CD4-positive, alpha-beta T cell treated with Interleukin-1 beta for 1 hour (primary cell): ENCODE data around the gene GGN.
"Not testable (repeated sequence)": the region's sequence is repeated elsewhere in the genome, so short reads cannot be mapped to it uniquely, and the experiment has no call there.

ENCODE experiments used
- DNase-seq, 2 donors: peaks; one replicate each; pipeline ENCODE4 v3.0.0-alpha.2; 2020 to 2022

Gene GGN

DNA sequence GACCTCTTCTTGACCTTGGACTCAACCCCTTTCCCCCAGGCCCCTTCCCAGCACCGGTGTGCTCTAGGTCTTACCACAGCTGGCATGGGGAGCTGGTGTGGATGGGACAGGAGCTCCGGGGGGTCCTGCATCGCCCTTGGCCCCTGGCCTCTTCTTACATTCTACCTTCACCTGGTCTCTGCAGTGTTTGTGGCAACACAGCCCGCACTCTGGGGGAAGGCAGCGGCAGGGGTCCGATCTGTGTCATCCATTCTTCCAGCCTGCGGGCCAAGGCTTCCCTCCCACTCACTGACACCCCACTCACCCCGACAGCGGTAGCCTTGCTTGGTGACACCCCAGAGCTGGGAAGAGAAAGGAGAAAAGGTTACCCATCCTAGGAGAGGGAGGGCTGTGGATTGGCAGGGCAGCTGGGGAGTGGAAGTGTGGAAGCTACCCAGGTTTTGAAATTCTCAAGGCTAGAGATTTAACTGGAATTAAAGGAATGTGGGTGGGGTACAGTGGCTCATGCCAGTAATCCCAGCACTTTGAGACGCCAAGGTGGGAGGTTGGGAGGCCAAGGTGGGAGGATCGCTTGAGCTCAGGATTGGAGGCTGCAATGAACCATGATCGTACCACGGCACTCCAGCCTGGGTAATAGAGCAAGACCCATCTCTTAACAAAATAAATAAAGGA is 23.3 kb upstream of the GGN start:
- DNase-seq = no peak

DNA sequence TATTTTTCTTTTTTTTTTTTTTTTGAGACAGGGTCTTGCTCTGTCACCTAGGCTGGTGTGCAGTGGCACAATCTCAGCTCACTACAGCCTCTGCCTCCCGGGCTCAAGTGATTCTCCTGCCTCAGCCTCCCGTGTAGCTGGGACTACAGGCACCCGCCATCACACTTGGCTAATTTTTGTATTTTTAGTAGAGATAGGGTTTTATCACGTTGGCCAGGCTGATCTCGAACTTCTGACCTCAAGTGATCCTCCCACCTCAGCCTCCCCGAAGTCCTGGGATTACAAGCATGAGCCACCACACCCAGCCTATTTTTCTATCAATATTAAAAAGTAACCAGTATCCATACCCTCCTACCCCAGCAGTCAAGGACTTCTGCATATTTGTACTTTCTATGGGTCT is 22.6 kb upstream of the GGN start:
- DNase-seq = not testable (repeated sequence)

DNA sequence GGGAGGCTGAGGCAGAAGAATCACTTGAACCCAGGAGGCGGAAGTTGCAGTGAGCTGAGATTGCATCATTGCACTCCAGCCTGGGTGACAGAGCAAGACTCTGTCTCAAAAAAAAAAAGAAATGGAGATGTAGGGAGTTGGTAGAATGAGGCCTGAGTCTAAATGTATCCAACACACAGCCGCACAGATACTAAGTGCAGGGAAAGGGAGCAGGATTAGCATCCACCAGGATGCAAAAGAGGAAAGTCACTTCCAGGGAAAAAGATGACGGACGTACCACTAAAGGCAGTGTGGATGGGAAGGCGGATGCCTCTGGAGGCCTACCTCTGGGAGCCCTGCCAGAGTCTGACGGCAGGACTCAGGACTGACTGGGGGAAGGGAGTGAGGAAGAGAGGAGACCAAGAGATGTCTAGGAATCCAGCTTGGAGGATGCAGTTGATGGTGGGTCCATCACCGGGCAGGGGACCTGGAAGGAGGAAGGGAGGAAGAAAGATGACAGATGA is 21.8 kb upstream of the GGN start:
- DNase-seq = no peak

- no peak for DNase-seq
Observed at GRCh38 chr19:38405276-38405675, 17.4 kb upstream of the GGN start.

DNA sequence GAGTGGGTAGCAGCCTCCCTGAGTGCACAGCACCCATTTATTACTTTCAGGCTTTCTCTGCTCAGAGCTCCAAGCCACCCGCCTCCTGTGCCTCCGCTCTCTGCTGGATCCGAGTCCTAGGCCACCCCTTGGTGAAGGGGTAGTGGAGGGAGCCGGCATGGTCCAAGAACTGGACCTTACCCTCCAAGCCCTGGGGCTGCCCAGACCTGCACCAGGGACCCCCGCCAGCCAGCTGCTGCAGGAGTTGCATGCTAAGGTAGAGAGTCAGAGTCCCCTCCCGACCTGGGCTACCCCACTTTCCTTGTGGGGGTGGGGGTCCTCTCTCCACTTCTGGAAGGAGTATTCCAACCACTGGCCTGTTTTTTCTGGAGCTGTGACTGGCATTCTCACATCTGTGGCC is 17.0 kb upstream of the GGN start:
- DNase-seq = no peak

DNA sequence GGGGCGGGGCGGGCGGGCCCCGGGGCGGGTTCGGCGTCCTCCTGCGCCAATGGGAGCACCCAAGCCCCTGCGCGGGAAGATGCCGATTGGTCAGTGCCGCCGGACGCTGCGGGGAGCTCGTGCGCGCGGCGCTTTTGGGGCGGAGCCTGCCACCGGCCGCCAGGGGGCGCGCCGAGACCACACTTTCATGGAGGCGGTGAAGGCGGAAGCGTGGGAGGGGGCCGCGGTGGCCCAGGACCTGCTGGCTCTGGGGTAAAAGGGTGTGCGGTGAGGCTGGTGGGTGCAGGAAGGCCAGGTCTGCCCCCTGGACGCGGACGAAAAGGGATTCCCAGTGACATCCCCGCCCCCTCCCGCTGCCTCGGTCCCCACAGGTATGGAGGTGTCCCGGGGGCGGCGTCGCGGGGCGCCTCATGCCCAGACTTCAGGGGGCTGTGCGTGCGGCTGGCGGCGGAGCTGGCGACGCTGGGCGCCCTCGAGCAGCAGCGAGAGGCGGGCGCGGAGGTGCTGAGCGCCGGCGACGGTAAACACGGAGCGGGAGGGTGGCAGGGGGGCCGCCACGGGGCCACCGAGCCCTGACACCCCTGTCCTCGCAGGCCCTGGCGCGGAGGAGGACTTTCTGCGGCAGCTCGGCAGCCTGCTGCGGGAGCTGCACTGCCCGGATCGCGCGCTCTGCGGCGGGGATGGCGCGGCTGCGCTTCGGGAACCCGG is 15.3 kb upstream of the GGN start, which contains the start of gene FAM98C:
FAM98C (plus strand) TSS at position 127 of the 708 bp plus-strand sequence; CDS start at position 188, 61 bp downstream.
- DNase-seq = peak; percentile 98 to 99

GRCh38 chr19:38402623-38402966 is 14.8 kb upstream of the GGN start:
- DNase-seq = no peak

DNA sequence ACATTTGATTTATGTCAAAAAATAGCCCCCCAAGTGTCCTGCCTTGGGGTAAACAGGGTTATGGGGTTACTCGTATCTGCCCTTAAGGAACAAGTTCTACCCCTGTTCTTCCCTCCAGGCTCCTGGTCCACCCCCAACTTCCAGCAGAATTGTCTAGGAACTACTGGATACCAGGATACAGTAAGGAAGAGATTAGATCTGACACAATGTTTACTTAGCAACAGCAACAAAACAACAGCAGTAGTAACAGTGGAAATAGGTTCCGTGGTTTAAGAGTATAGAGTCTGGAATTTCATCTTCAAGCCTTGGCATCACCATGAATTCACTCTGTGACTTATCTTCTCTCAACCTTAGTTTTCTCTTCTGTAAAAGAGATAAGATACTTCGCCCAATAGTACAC is 13.3 kb upstream of the GGN start:
- DNase-seq = no peak

DNA sequence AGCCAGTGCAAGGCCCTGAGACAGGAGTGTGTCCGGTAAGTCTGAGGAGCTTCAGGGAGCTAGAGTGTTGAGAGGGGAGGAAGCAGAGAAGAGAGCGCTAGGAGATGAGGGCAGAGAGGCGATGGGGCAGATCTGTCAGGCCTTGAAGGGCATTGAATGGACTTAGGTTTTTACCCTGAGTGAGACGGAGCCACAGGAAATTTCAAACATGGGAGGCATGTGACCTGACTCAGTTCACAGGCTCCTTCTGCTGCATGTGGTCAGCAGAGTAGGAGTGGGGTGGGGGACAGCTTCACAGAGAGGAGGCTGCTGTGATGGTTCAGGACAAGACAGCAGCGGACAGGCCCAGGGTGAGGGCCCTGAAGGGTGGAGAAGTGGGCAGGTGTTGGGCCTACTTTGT is 12.5 kb upstream of the GGN start:
- no peak for DNase-seq

- DNase-seq = no peak
Observed at GRCh38 chr19:38399537-38399936, 11.7 kb upstream of the GGN start.

- no peak for DNase-seq
Observed at GRCh38 chr19:38399081-38399480, 11.2 kb upstream of the GGN start.

- peak; percentile 28 to 35 for DNase-seq
Observed at GRCh38 chr19:38395381-38396114, 7.7 kb upstream of the GGN start.

- DNase-seq = peak; percentile 78 to 81
Observed at GRCh38 chr19:38394488-38394887, 6.7 kb upstream of the GGN start.

DNA sequence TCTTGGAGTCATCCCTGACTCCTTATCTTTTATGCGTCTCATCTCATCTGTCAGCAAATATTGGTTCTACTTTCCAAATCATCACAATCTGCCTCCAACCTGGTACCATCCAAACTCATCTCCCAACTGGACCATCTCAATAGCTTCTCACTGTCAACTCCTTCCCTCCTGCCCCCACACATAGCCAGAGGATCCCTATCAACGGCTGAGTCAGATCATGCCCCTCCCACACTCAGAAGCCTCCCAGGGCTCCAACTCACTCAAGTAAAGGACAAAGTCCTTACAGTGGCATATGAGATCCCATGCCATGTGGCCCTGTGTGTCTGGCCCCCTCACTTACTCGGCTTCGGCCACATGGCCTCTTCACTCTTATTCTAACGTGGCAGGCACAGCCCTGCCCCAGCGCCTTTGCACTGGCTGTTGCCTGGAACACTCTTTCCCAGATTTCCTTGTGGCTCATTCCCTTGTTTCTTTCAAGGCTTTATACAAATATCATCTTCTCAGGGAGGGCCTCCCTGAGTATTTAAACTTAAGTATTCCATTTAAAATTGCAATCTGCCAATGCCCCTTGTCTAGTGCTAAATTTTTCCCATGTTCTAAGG is 5.0 kb upstream of the GGN start:
- no peak for DNase-seq

- DNase-seq = no peak
Observed at GRCh38 chr19:38391911-38392464, 4.2 kb upstream of the GGN start.

DNA sequence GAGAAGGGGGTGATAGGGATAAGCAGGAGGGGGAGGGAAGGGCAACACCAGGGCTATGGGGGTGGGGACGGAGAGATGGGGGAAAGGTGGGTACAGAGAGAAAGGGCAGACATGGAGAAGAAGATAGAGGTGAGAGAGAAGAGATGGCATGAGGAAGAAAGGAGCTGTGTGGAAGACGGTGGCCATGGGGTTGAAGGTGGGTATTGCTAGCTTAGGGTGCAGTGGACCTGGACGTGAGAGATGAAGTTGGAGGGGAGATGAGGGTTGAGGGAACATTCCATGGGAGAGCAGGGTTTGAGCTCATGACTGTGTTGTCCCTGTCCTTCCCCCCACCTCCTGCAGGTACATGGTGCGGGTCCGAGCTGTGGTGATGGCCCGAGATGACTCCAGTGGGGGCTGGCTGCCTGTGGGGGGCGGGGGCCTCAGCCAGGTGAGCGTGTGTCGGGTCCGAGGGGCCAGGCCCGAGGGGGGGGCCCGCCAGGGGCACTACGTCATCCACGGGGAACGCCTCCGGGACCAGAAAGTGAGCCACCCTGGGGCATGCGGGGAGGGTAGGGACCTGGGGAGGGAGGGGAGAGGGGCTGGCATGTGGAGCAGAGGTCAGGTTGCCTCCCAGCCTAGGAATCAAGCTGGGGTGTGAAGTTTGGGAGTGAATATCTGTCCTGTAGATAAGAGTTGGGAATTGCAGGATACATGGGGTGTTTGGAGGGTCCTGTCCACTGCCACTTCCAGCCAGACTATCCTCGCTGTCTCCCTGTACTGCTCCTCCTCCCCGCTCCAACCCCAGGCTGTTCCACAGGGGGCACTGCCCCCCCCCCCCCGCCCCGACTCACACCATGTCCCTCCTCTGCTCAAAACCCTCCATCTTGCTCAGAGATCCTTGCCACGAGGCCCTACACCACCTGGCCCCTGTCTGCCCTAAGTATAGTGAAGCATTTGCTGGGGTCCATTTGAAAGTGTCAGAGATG is 2.4 kb upstream of the GGN start:
- no peak for DNase-seq

- DNase-seq = no peak
Observed at GRCh38 chr19:38389101-38389925, 1.5 kb upstream of the GGN start.

- DNase-seq = no peak
Observed at GRCh38 chr19:38388349-38389100, 691 bp upstream of the GGN start, which contains the start of gene SPRED3. Gene SPRED3 (plus strand): TSS chr19:38388697. CDS start chr19:38390303, 1,606 bp downstream.

DNA sequence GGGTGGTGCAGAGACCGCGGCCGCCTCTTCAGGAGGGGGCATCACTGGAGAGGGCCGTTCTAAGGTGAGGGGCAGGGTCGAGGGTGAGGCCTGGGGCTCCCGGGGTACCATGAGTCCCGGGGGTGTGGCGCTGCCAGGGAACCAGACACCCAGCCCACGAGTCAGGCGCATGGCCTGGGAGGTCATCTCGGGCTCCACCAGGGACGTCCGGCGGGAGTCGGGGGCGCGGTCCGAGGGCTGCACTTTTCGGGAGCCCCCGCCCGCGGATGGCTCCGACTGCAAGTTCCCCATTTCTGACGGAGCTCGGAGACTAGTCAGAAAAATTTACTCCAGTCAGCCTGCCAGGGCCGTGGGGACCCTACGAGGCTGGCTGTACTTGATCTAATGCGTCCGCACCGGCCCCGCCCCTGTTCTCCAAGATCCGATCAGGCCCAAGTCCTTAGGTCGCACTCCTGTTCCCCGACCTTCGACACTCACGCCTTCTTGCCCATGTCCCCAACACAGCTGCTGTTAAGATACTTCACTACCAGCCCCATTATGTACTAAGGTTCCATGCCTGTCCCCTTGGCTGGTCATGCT is 774 bp downstream of the GGN start:
- DNase-seq = peak in 1 of 2 donors; percentile 13
